ACHN (cell line): Measurements from ENCODE around the gene HIVEP2.
A peak's percentile ranks its signal among the peaks of the same experiment; 100 is the strongest.

Experiments
- DNase-seq: peaks from one replicate; pipeline ENCODE4 v3.0.0-alpha.2; 2015
- in situ Hi-C: cut with HindIII; loops from 2 replicates; pipeline ENCODE4 v1.10.0; 2017; ENCODE audit warnings: low sequenced_read_pairs, low pct_ligation_motif_present, low pct_unique_long_range_greater_than_20kb

Gene HIVEP2

GRCh38 chr6:142834853-142835252, 110.1 kb downstream of the HIVEP2 start:
- in situ Hi-C loops, result no loop called here
- DNase-seq, result no peak

- in situ Hi-C loops, result no loop called here
- DNase-seq, result no peak
Observed at GRCh38 chr6:142833798-142834197, 111.2 kb downstream of the HIVEP2 start.

GRCh38 chr6:142833054-142833453, 111.9 kb downstream of the HIVEP2 start:
- in situ Hi-C loops, result no loop called here
- DNase-seq, result peak; percentile 61

GRCh38 chr6:142830807-142831206, 114.2 kb downstream of the HIVEP2 start:
- no peak for DNase-seq
- in situ Hi-C loops, result no loop called here

GRCh38 chr6:142830116-142830710, 114.8 kb downstream of the HIVEP2 start:
- in situ Hi-C loops, result no loop called here
- DNase-seq, result no peak

GRCh38 chr6:142829556-142829955, 115.4 kb downstream of the HIVEP2 start:
- no peak for DNase-seq
- in situ Hi-C loops, result no loop called here

- DNase-seq, result no peak
- in situ Hi-C loops, result no loop called here
Observed at GRCh38 chr6:142827991-142828390, 117.0 kb downstream of the HIVEP2 start.

- no peak for DNase-seq
- in situ Hi-C loops, result no loop called here
Observed at GRCh38 chr6:142827369-142827768, 117.6 kb downstream of the HIVEP2 start.

GRCh38 chr6:142825760-142826159, 119.2 kb downstream of the HIVEP2 start:
- no peak for DNase-seq
- in situ Hi-C loops, result no loop called here

GRCh38 chr6:142824426-142824825, 120.5 kb downstream of the HIVEP2 start:
- DNase-seq, result no peak
- in situ Hi-C loops, result no loop called here

GRCh38 chr6:142823256-142823902, 121.6 kb downstream of the HIVEP2 start:
- in situ Hi-C loops, result no loop called here
- DNase-seq, result no peak

- DNase-seq, result no peak
- in situ Hi-C loops, result no loop called here
Observed at GRCh38 chr6:142822842-142823241, 122.1 kb downstream of the HIVEP2 start.

- in situ Hi-C loops, result no loop called here
- DNase-seq, result no peak
Observed at GRCh38 chr6:142822383-142822782, 122.6 kb downstream of the HIVEP2 start.

GRCh38 chr6:142821860-142822259, 123.1 kb downstream of the HIVEP2 start:
- in situ Hi-C loops, result no loop called here

GRCh38 chr6:142821164-142821716, 123.7 kb downstream of the HIVEP2 start:
- no peak for DNase-seq
- in situ Hi-C loops, result no loop called here

More at GRCh38 chr6:142821860-142822259, 123.1 kb downstream of the HIVEP2 start:
- DNase-seq, result no peak

GRCh38 chr6:142820338-142821051, 124.5 kb downstream of the HIVEP2 start:
- no peak for DNase-seq
- in situ Hi-C loops, result no loop called here

GRCh38 chr6:142819603-142820337, 125.2 kb downstream of the HIVEP2 start:
- in situ Hi-C loops, result no loop called here
- peak; percentile 47 for DNase-seq

GRCh38 chr6:142816486-142816885, 128.5 kb downstream of the HIVEP2 start:
- in situ Hi-C loops, result no loop called here
- DNase-seq, result no peak

GRCh38 chr6:142816031-142816430, 128.9 kb downstream of the HIVEP2 start:
- no peak for DNase-seq
- in situ Hi-C loops, result no loop called here
